Activated CD4-positive, alpha-beta T cell treated with anti-CD3 and anti-CD28 coated beads for 4 hours (primary cell): ENCODE data around the gene ARHGAP6.

ENCODE experiments used
- DNase-seq, 2 donors: peaks; one replicate each; pipeline ENCODE4 v3.0.0-alpha.2; 2020

The ARHGAP6 gene

GRCh38 chrX:11458170-11458569 is 207.6 kb downstream of the ARHGAP6 start:
- no peak for DNase-seq

GRCh38 chrX:11451151-11451550 is 214.6 kb downstream of the ARHGAP6 start:
- no peak for DNase-seq

- no peak for DNase-seq
Measured at GRCh38 chrX:11450354-11450753, 215.4 kb downstream of the ARHGAP6 start.

GRCh38 chrX:11449613-11450012 is 216.1 kb downstream of the ARHGAP6 start:
- no peak for DNase-seq

- no peak for DNase-seq
Measured at GRCh38 chrX:11447418-11447817, 218.3 kb downstream of the ARHGAP6 start.

- DNase-seq: no peak
Measured at GRCh38 chrX:11446949-11447348, 218.8 kb downstream of the ARHGAP6 start.

GRCh38 chrX:11446336-11446735 is 219.4 kb downstream of the ARHGAP6 start:
- DNase-seq: no peak

- DNase-seq: no peak
Measured at GRCh38 chrX:11445540-11445939, 220.2 kb downstream of the ARHGAP6 start.

GRCh38 chrX:11444052-11444451 is 221.7 kb downstream of the ARHGAP6 start:
- DNase-seq: no peak

- DNase-seq: no peak
Measured at GRCh38 chrX:11439846-11440245, 225.9 kb downstream of the ARHGAP6 start.

GRCh38 chrX:11438767-11439166 is 227.0 kb downstream of the ARHGAP6 start:
- DNase-seq: no peak

GRCh38 chrX:11438380-11438723 is 227.4 kb downstream of the ARHGAP6 start:
- DNase-seq: no peak

- DNase-seq: no peak
Measured at GRCh38 chrX:11437642-11438379, 227.9 kb downstream of the ARHGAP6 start.

- no peak for DNase-seq
Measured at GRCh38 chrX:11435568-11435967, 230.2 kb downstream of the ARHGAP6 start.

- DNase-seq: no peak
Measured at GRCh38 chrX:11434607-11435006, 231.1 kb downstream of the ARHGAP6 start.

- DNase-seq: no peak
Measured at GRCh38 chrX:11431786-11432185, 233.9 kb downstream of the ARHGAP6 start.

GRCh38 chrX:11430271-11430670 is 235.4 kb downstream of the ARHGAP6 start:
- DNase-seq: no peak

- no peak for DNase-seq
Measured at GRCh38 chrX:11429538-11430085, 236.1 kb downstream of the ARHGAP6 start.

GRCh38 chrX:11427453-11428071 is 238.2 kb downstream of the ARHGAP6 start:
- no peak for DNase-seq

- DNase-seq: no peak
Measured at GRCh38 chrX:11426712-11427452, 238.8 kb downstream of the ARHGAP6 start.

GRCh38 chrX:11424903-11425674 is 240.6 kb downstream of the ARHGAP6 start:
- no peak for DNase-seq

GRCh38 chrX:11423949-11424348 is 241.8 kb downstream of the ARHGAP6 start:
- no peak for DNase-seq

- DNase-seq: no peak
Measured at GRCh38 chrX:11423362-11423818, 242.3 kb downstream of the ARHGAP6 start.
